HepG2 (cell line): ENCODE data around the gene LRIT1. TPM values are rescaled to one million over a fixed set of nuclear protein-coding genes. Genes with fewer than 3 reads are reported as not detected.
"Not testable (repeated sequence)": the region's sequence is repeated elsewhere in the genome, so short reads cannot be mapped to it uniquely, and the experiment has no call there.

ENCODE experiments used
- ATAC-seq: fragments of 200-7000 bp; cut with Tn5 transposase; 3 replicates; pipeline ENCODE4 v1.9.1; 2020; ENCODE audit warnings: mild to moderate bottlenecking, moderate library complexity
- BruUV-seq: library from RNA; stranded (reverse); fragments of 400-500 nt; replicated peaks from 2 replicates; lab custom pipeline; 2021; lab: Mats Ljungman, UMichigan
- CTCF ChIA-PET: fragments of 300-600 bp; formaldehyde crosslinking; extraction: SDS; loops from one replicate; lab custom pipeline; 2021; ENCODE audit warnings: low total read pairs, inconsistent platforms, low intra/inter-chr PET ratio; lab: Yijun Ruan, JAX
- POLR2A ChIA-PET: fragments of 350-600 bp; sonication (Branson Sonifier 250); formaldehyde crosslinking; loops from one replicate; lab custom pipeline; 2020; ENCODE audit warnings: antibody characterized with exemption, inconsistent platforms; lab: Yijun Ruan, JAX
- DNase-seq: peaks from one replicate; pipeline ENCODE4 v3.0.0-alpha.2; 2015; ENCODE audit warnings: low spot score
- FAIRE-seq: peaks from 3 replicates; lab custom pipeline; 2011; peaks lifted over from hg19 to GRCh38; lab: Jason Lieb, UNC
- H2AFZ ChIP-seq: one replicate; pipeline ENCODE4 v1.6.1; 2011; ENCODE audit warnings: low read length, inconsistent platforms
- H3K27ac ChIP-seq: fragments of 300-600 bp; 3 replicates; pipeline ENCODE4 v1.8.0; 2011; ENCODE audit warnings: mixed run types, mild to moderate bottlenecking, mixed read lengths, low read length, inconsistent platforms; ENCODE audit not compliant: insufficient read depth; ENCODE audit errors: extremely low read length
- H3K27me3 ChIP-seq, 2 experiments: fragments of 200-600 bp in 1 of 2; 2 replicates in 1 of 2; 3 replicates in 1 of 2; pipeline versions ENCODE4 v1.6.0 to v1.8.0; 2011; ENCODE audit warnings: low read length in 2 of 2, mild to moderate bottlenecking in 2 of 2, moderate library complexity in 2 of 2, inconsistent platforms in 1 of 2; ENCODE audit not compliant: insufficient read depth in 2 of 2, control insufficient read depth in 1 of 2
- H3K36me3 ChIP-seq, 2 experiments: fragments of 200-600 bp in 1 of 2; replicated peaks in 1 of 2; 2 replicates in 1 of 2; 3 replicates in 1 of 2; pipeline versions ENCODE4 v1.5.1 to v1.8.0; 2011; ENCODE audit warnings: low read length in 2 of 2, inconsistent platforms in 1 of 2; ENCODE audit not compliant: insufficient read depth in 2 of 2, control insufficient read depth in 1 of 2
- H3K4me1 ChIP-seq: 2 replicates; pipeline ENCODE4 v1.5.1; 2012; ENCODE audit warnings: low read length, inconsistent platforms; ENCODE audit not compliant: insufficient read depth
- H3K4me2 ChIP-seq: 2 replicates; pipeline ENCODE4 v1.6.0; 2011; ENCODE audit warnings: low read depth, low read length, inconsistent platforms
- H3K4me3 ChIP-seq, 3 experiments: fragments of 200-600 bp in 1 of 3; sonication (generic), shearing (Covaris generic) in 1 of 3; replicated peaks in 1 of 3; 2 replicates each; pipeline ENCODE4 v1.5.1; 2011 to 2016; ENCODE audit warnings: low read length in 3 of 3, inconsistent platforms in 2 of 3, low read depth in 2 of 3, mild to moderate bottlenecking in 2 of 3, control low read depth in 1 of 3, mixed read lengths in 1 of 3; ENCODE audit not compliant: insufficient read depth in 1 of 3
- H3K79me2 ChIP-seq: one replicate; pipeline ENCODE4 v1.6.1; 2011; ENCODE audit warnings: low read length, inconsistent platforms; ENCODE audit not compliant: insufficient read depth
- H3K9ac ChIP-seq: 2 replicates; pipeline ENCODE4 v1.6.0; 2011; ENCODE audit warnings: mild to moderate bottlenecking, low read depth, low read length, inconsistent platforms; ENCODE audit not compliant: insufficient read depth
- H3K9me3 ChIP-seq: 2 replicates; pipeline ENCODE4 v1.5.1; 2012; ENCODE audit warnings: mild to moderate bottlenecking, low read length
- H4K20me1 ChIP-seq: 2 replicates; pipeline ENCODE4 v1.6.0; 2011; ENCODE audit warnings: inconsistent platforms, mild to moderate bottlenecking, low read length, moderate library complexity; ENCODE audit not compliant: insufficient read depth
- FOXA1 ChIP-seq, 2 experiments: fragments of 450-650 bp in 1 of 2; sonication (generic) in 1 of 2; formaldehyde crosslinking in 1 of 2; IDR thresholded peaks; 2 replicates each; pipeline versions ENCODE4 v1.4.0 to v1.6.1; 2016 to 2020; ENCODE audit warnings: missing genetic modification reagents in 1 of 2
- FOXA3 ChIP-seq: IDR thresholded peaks from 2 replicates; pipeline ENCODE4 v1.6.1; 2016; ENCODE audit warnings: missing genetic modification reagents, missing compliant biosample characterization
- HNRNPK ChIP-seq: fragments of 200-400 bp; formaldehyde crosslinking; IDR thresholded peaks from 2 replicates; pipeline ENCODE4 v1.6.1; 2018; ENCODE audit warnings: low read length, low read depth, moderate library complexity, mild to moderate bottlenecking; ENCODE audit not compliant: poor library complexity, severe bottlenecking
- ONECUT2 ChIP-seq: sonication (generic); formaldehyde crosslinking; IDR thresholded peaks from 2 replicates; pipeline ENCODE4 v1.4.0; 2020; ENCODE audit warnings: missing genetic modification reagents
- SALL1 ChIP-seq: sonication (generic); formaldehyde crosslinking; IDR thresholded peaks from 2 replicates; pipeline ENCODE4 v1.8.0; 2022; ENCODE audit warnings: mild to moderate bottlenecking, missing genetic modification reagents
- WGBS: methylation state at CpG from one replicate; pipeline ENCODE4 v1.1.6; 2017; ENCODE audit warnings: low lambda C conversion rate; 5-methylcytosine and 5-hydroxymethylcytosine counted together
- in situ Hi-C: cut with HindIII; loops from 2 replicates; pipeline ENCODE4 v1.10.0; 2017; ENCODE audit warnings: low pct_unique_long_range_greater_than_20kb; ENCODE audit not compliant: extremely low pct_ligation_motif_present
- intact Hi-C: fragments of 100-400 bp; cut with micrococcal nuclease; formaldehyde crosslinking; loops from one replicate; pipeline ENCODE4 v1.10.0; 2022; ENCODE audit not compliant: unreplicated experiment
- polyA plus RNA-seq, 8 experiments: library from polyadenylated mRNA; depleted of rRNA in 3 of 8; stranded (reverse) in 7 of 8; unstranded in 1 of 8; fragments of >200 nt; fragmentation: Illumina TruSeq in 4 of 8; extraction: Trizol in 4 of 8; gene quantifications; 2 replicates each; pipeline versions ENCODE4 v1.2.1 to v1.2.3, GENCODE V29; 2011 to 2016; ENCODE audit warnings: low read depth in 4 of 8, missing spikeins in 1 of 8, mixed read lengths in 1 of 8; ENCODE audit not compliant: insufficient read depth in 1 of 8
- total RNA-seq, 5 experiments: library from RNA; depleted of rRNA; stranded (reverse); fragments of >200 nt; fragmentation: Illumina TruSeq; extraction: Trizol; gene quantifications; 2 replicates each; pipeline ENCODE4 v1.2.3, GENCODE V29; 2016; ENCODE audit warnings: low read depth in 1 of 5
- TF ChIP-seq, protein P1 (sequence below): IDR thresholded peaks from 2 replicates; pipeline ENCODE4 v1.4.0; 2020; ENCODE audit warnings: mild to moderate bottlenecking, missing genetic modification reagents
- TF ChIP-seq, protein P2 (sequence below): sonication (generic); formaldehyde crosslinking; IDR thresholded peaks from 2 replicates; pipeline ENCODE4 v1.4.0; 2020; ENCODE audit warnings: missing genetic modification reagents, borderline replicate concordance

Gene LRIT1
- total and polyA plus RNA-seq, 2 of the 13 experiments (the other 11 are each of a cell fraction or from before 2014, with no cell fraction given): not detected

DNA sequence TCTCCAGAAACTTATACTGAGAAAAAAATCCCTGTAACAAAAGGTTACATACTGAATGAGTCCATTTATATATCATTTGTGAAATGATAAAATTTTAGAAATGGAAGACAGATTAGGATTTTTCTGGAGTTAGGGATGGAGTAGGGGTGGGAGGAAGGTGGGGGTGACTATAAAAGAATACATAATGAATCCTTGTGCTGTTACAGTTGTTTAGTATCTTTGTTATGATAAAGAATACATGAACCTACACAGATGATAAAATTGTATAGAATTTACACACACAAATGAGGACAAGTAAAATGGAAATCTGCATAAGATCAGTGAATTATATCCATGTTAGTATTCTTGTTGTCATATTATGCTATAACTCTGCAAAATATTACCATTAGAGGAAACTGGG lies 45.3 kb upstream of the LRIT1 start:
- CTCF ChIA-PET: no interaction called here
- in situ Hi-C loops: no loop called here
- H3K4me3 ChIP-seq: no peak overlapping the region
- H2AFZ ChIP-seq: no peak overlapping the region
- TF ChIP-seq ONECUT2 (no peak), HNRNPK (peak; percentile 84)
- H3K27ac ChIP-seq: no peak overlapping the region
- no peak for DNase-seq
- FAIRE-seq: no peak
- POLR2A ChIA-PET: no interaction called here
- intact Hi-C loops: no loop called here
- no peaks in the 10 kb centered on the region for H3K79me2 ChIP-seq
- peaks cover 8% of the 10 kb centered on the region for H3K4me1 ChIP-seq
- H3K9me3 ChIP-seq: no peaks in the 10 kb centered on the region
- no peak for ATAC-seq
- BruUV-seq: no TSS peak
- no peaks in the 10 kb centered on the region for H3K27me3 ChIP-seq
- H3K9ac ChIP-seq: no peak overlapping the region
- no peak overlapping the region for H3K4me2 ChIP-seq
- no peaks in the 10 kb centered on the region for H3K36me3 ChIP-seq
- H4K20me1 ChIP-seq: no peaks in the 10 kb centered on the region

DNA sequence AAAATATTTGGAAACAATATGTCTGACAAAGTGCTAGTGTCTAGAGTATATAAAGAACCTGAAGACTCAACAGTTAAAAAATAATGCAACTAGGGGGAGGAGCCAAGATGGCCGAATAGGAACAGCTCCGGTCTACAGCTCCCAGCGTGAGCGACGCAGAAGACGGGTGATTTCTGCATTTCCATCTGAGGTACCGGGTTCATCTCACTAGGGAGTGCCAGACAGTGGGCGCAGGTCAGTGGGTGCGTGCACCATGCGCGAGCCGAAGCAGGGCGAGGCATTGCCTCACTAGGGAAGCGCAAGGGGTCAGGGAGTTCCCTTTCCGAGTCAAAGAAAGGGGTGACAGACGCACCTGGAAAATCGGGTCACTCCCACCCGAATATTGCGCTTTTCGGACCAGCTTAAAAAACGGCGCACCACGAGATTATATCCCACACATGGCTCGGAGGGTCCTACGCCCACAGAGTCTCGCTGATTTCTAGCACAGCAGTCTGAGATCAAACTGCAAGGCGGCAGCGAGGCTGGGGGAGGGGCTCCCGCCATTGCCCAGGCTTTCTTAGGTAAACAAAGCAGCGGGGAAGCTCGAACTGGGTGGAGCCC lies 38.6 kb upstream of the LRIT1 start:
- H3K27ac ChIP-seq; in situ Hi-C loops; H3K9ac ChIP-seq; H2AFZ ChIP-seq; H3K79me2 ChIP-seq; H4K20me1 ChIP-seq; H3K9me3 ChIP-seq; H3K36me3 ChIP-seq; H3K27me3 ChIP-seq; ATAC-seq; BruUV-seq; FAIRE-seq; H3K4me1 ChIP-seq; CTCF ChIA-PET; intact Hi-C loops; DNase-seq; TF ChIP-seq FOXA1 (IDR thresholded peaks at IDR 0.05): not testable (repeated sequence)
- peak overlapping the region in 2 of 3 experiments; percentile 10 to 39; a peak in 3 of 6 replicates for H3K4me3 ChIP-seq
- 2% methylated on average over 11 of the region's 31 CpGs for WGBS
- H3K4me2 ChIP-seq: peak overlapping the region; percentile 40; the same call in 1 of the 2 replicates
- POLR2A ChIA-PET: interaction anchor here (1.1 kb wide), 1 partner anchor 48 kb away, joined by 3 read pairs; the partner anchor contains the start of gene CCSER2
- TF ChIP-seq, protein P1, sequence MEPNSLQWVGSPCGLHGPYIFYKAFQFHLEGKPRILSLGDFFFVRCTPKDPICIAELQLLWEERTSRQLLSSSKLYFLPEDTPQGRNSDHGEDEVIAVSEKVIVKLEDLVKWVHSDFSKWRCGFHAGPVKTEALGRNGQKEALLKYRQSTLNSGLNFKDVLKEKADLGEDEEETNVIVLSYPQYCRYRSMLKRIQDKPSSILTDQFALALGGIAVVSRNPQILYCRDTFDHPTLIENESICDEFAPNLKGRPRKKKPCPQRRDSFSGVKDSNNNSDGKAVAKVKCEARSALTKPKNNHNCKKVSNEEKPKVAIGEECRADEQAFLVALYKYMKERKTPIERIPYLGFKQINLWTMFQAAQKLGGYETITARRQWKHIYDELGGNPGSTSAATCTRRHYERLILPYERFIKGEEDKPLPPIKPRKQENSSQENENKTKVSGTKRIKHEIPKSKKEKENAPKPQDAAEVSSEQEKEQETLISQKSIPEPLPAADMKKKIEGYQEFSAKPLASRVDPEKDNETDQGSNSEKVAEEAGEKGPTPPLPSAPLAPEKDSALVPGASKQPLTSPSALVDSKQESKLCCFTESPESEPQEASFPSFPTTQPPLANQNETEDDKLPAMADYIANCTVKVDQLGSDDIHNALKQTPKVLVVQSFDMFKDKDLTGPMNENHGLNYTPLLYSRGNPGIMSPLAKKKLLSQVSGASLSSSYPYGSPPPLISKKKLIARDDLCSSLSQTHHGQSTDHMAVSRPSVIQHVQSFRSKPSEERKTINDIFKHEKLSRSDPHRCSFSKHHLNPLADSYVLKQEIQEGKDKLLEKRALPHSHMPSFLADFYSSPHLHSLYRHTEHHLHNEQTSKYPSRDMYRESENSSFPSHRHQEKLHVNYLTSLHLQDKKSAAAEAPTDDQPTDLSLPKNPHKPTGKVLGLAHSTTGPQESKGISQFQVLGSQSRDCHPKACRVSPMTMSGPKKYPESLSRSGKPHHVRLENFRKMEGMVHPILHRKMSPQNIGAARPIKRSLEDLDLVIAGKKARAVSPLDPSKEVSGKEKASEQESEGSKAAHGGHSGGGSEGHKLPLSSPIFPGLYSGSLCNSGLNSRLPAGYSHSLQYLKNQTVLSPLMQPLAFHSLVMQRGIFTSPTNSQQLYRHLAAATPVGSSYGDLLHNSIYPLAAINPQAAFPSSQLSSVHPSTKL: peak; percentile 33; the same call in 1 of the 2 replicates
- TF ChIP-seq, protein P2, sequence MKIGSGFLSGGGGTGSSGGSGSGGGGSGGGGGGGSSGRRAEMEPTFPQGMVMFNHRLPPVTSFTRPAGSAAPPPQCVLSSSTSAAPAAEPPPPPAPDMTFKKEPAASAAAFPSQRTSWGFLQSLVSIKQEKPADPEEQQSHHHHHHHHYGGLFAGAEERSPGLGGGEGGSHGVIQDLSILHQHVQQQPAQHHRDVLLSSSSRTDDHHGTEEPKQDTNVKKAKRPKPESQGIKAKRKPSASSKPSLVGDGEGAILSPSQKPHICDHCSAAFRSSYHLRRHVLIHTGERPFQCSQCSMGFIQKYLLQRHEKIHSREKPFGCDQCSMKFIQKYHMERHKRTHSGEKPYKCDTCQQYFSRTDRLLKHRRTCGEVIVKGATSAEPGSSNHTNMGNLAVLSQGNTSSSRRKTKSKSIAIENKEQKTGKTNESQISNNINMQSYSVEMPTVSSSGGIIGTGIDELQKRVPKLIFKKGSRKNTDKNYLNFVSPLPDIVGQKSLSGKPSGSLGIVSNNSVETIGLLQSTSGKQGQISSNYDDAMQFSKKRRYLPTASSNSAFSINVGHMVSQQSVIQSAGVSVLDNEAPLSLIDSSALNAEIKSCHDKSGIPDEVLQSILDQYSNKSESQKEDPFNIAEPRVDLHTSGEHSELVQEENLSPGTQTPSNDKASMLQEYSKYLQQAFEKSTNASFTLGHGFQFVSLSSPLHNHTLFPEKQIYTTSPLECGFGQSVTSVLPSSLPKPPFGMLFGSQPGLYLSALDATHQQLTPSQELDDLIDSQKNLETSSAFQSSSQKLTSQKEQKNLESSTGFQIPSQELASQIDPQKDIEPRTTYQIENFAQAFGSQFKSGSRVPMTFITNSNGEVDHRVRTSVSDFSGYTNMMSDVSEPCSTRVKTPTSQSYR (CRISPR knock-in tag): peak; percentile 63; the same call in 1 of the 2 replicates
- TF ChIP-seq FOXA3 (CRISPR knock-in tag) (peak; percentile 26; the same call in 1 of the 2 replicates), FOXA1 (CRISPR knock-in tag; IDR thresholded peaks at IDR 0.05) (peak; percentile 60), SALL1 (CRISPR knock-in tag) (0 out of 2 replicates have a peak, but pooled peaks have one; percentile 25)
